ENCODE results near the gene MORC2. TPM values are rescaled to one million over a fixed set of nuclear protein-coding genes. Genes with fewer than 3 reads are reported as not detected.

The MORC2 gene
- total RNA-seq, 2 experiments from 2014 or later: 30.2 to 30.8 TPM

DNA sequence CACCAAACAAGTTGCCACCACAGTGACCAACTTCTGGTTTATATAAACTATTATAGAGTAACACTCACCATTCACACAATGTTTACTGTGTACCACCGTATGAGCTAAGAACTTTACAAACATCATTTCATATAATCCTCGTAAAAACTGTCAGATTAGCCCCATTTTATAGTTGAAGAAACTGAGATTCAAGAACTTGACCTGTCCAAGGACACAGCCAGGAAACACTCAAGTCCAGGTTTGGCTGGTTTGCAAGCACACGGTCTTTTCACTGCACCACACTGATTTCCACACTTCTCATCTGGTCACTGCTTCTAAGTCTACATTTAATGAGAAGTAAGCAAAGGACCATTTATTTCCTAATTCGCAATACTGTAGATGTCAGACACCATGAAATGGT, 3.7 kb downstream of the MORC2 start:
- POLR2A ChIA-PET: no interaction called here

GRCh38 chr22:30955153-30955552, 13.4 kb downstream of the MORC2 start:
- ChIA-PET CTCF (no interaction called here), POLR2A (interaction anchor here (0.6 kb wide), 1 partner anchor 94 kb away, joined by 3 read pairs; no protein-coding TSS in a partner anchor)

More for the DNA sequence above, 3.7 kb downstream of the MORC2 start:
- CTCF ChIA-PET: interaction anchor here (1.1 kb wide), 1 partner anchor 121 kb away, joined by 4 read pairs; no protein-coding TSS in a partner anchor

DNA sequence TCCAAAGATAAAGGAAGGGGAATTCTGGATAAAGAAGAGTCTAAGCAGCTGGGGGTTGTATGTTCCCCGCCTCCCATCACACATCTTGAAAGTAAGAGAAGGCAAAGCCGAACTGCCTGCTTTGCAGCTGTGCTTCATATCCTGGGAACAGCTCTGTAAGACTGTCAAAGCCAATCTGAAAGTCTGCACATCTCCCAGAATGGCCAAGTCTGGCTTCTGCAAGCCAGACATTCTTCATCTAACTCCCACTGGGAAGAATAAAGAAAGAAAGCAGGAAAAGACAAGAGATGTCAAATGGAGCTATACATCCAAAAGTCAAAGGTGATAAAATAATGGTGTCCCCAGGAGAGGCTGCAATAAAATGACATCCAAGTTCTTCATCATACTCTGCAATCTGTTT, 15.4 kb downstream of the MORC2 start:
- POLR2A ChIA-PET: no interaction called here
- CTCF ChIA-PET: interaction anchor here (2.1 kb wide), 1 partner anchor 132 kb away, joined by 7 read pairs; no protein-coding TSS in a partner anchor

DNA sequence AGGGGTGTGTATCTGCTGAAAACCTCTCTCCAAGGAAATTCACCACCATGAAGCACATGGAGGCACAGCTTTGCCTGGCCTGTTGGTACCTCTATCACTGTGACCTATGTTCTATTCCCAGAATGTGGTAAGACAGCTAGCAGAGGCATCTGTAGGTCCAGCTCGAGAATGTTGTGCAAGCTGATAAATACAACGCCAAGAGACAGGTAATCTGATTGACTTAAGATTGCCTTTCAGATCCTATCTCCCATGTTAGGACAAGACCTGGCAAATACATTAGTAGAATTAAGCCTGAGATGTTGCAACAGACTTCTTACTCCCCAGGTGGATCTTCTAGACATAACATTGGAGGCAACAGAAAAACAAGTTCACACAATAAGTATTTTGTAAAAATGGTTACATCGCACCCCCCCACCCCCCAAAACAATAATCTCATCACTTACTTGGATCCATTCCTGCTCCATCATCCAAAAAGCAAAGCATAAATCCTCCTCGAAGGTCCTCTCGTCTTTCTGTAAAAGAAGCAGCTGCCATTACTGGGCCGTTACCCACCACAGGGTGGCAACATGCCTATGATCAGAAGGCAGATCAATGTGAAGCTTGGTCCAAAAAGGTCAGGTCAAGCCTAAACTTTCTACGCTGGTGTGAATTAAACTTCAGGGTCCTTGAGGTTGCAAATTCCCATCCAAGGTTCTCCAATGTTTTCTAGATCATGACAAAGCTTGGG, 18.5 kb downstream of the MORC2 start:
- CTCF ChIA-PET: no interaction called here
- POLR2A ChIA-PET: no interaction called here

DNA sequence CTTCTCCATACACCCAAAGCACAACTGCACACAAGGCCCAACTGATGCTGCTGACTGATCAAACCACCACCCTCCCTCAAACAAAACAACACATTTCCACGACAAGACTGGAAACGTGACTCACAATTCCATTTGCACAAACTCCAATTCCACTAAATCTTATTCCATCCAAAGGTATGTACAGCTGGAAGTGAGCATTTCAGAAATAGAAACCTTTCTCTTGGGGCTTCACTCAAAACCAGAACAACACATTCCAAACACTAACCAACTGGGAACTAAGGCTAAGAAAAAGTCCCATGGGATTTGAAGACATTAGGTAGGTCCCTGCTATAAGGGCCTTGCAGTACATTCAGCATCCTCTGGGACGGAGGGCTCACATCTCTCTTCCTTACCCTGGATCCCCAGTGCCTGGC, 19.6 kb downstream of the MORC2 start:
- POLR2A ChIA-PET: no interaction called here

DNA sequence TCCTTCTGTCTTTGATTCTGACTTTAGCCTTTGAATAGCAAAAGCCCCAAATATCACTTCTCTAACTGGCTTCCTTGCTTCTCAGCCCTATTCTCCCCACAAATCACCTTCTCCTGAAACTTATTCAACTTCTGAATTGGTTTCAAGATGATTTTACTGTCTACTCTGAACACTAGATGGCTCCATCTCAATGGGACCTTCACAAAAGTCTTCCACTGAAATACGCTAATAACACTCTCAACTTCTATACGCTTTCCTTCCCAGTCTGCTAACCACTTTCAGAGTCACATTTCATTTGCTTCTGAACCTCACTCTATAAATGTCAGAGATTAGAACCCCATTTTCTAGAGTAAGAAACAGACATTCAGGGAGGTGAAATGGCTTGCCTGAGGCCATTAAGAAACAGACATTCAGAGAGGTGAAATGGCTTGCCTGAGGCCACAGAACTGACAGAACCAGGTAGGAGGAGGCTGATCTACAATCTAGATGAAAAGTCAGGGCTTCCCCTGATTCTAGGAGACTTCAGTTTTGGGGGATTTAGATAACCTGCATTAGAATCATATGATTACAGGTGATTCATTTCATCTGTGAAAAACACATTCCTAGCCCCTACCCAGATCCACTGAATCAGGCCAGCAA, 20.6 kb downstream of the MORC2 start:
- POLR2A ChIA-PET: no interaction called here
- CTCF ChIA-PET: interaction anchor here (0.6 kb wide), 1 partner anchor 8 kb away, joined by 3 read pairs; no protein-coding TSS in a partner anchor

More for the DNA sequence above, 19.6 kb downstream of the MORC2 start:
- CTCF ChIA-PET: no interaction called here

GRCh38 chr22:30947173-30947815, 21.3 kb downstream of the MORC2 start:
- ChIA-PET POLR2A (no interaction called here), CTCF (interaction anchor here (0.6 to 1.0 kb wide), 6 partner anchors 9 to 327 kb away, joined by 3 to 5 read pairs (median 4); no protein-coding TSS in a partner anchor)

DNA sequence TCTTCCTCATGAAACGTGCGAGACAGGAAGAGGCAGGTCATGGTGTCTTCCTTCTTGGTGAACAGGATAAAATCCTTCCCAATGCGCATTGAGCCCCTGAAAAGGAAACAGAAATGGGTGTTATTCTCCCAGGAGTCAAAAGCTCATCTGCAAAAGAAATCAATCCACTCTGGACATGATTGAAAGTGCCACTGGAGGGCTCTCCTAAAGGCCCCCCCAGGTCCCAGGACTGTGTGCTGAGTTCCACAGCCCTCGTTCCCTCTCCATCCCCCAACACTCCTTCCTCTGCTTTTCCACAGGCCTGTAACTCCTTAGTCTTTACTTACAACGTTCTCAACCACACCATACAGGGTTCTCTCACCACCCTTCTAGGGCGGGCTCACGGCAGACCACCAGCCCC, 22.2 kb downstream of the MORC2 start:
- POLR2A ChIA-PET: no interaction called here

GRCh38 chr22:30945653-30946052, 22.9 kb downstream of the MORC2 start:
- ChIA-PET POLR2A (no interaction called here), CTCF (interaction anchor here (1.0 to 1.1 kb wide), 2 partner anchors 8 to 203 kb away, joined by 3 read pairs; no protein-coding TSS in a partner anchor)

More for the DNA sequence above, 22.2 kb downstream of the MORC2 start:
- CTCF ChIA-PET: interaction anchor here (0.9 to 1.1 kb wide), 4 partner anchors 10 to 203 kb away, joined by 3 to 5 read pairs (median 3); no protein-coding TSS in a partner anchor

DNA sequence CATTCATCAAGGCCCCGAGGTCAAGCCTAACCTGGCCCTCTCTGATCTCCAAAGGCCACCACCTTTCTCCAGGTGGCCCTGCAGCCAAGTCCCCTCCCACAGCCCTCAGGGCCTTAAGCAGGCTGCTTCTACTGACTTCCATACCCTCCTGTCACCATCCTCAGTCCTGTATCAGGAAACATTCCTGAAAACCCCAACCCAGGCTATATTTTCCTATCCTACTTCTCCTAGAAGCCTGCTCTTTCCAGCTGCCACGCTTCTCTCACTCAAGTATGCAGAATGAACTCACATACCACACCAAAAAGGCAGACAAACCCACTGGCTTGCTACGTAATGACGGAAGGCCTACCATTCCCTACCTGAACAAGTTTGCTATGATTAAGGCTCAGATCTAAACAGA, 23.6 kb downstream of the MORC2 start:
- ChIA-PET POLR2A (interaction anchor here (0.6 kb wide), 1 partner anchor 140 kb away, joined by 3 read pairs; no protein-coding TSS in a partner anchor), CTCF (interaction anchor here (1.0 kb wide), 1 partner anchor 8 kb away, joined by 3 read pairs; no protein-coding TSS in a partner anchor)

DNA sequence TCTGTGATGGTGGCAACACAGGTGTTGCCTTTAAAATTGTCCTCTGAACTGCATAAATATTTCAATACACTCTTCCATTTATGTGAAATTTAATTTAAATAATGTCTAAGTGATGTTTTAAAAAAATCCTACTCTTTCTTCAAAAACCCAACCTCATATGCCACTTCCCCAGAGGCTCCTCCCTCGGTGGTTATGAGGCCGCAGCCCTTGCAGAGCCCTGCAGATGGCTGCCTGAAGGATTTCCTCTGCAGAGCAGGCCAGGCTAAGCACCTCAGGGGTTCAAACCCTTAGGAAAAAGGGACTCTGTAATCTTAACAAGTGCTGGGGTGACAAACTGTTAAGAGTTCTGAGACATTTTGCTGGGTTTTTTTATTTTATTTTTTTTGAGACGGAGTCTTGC, 25.2 kb downstream of the MORC2 start:
- ChIA-PET POLR2A (no interaction called here), CTCF (no interaction called here)

GRCh38 chr22:30941363-30941740, 27.2 kb downstream of the MORC2 start:
- ChIA-PET POLR2A (interaction anchor here (2.3 kb wide), 1 partner anchor 28 kb away, joined by 9 read pairs; the partner anchor contains the start of genes MORC2 and TUG1), CTCF (interaction anchor here (1.0 kb wide), 1 partner anchor 144 kb away, joined by 3 read pairs; no protein-coding TSS in a partner anchor)

DNA sequence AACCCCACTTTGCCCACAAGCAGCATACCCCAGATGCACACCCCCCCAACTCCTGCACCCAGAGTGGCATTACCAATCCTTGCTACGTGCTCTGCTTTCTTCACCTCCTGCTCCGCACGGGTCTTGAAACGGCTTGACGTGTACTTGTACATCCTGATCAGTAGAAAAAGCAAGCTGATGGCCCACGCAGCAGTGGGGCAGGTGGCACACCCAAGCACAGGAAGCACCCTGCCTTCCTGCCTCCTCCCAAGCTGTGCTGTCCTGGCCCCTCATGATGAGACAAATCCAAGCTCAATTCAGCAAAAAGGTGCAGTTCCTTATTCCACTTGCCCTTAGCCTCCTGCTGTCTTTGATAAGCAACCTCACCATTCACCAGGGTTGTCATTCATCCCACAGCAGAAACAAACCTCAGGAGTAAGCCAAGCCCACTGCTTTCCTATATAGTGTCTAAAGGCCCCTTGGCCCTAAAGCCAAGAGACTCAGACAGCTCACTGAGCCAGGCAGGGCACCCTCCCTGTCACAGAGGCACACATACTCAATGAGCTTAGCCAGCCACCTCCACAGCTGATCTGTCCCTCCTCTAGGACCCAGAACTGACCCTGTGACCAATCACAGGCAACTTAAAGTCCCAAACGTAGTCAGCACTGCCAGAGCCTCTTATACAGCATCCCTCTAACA, 27.8 kb downstream of the MORC2 start:
- ChIA-PET POLR2A (interaction anchor here (2.3 kb wide), 1 partner anchor 28 kb away, joined by 9 read pairs; the partner anchor contains the start of genes MORC2 and TUG1), CTCF (interaction anchor here (1.0 kb wide), 1 partner anchor 144 kb away, joined by 3 read pairs; no protein-coding TSS in a partner anchor)

- POLR2A ChIA-PET: no interaction called here
Observed at GRCh38 chr22:30934053-30934452, 34.5 kb downstream of the MORC2 start.

GRCh38 chr22:30933457-30933856, 35.1 kb downstream of the MORC2 start:
- ChIA-PET CTCF (no interaction called here), POLR2A (no interaction called here)

More at GRCh38 chr22:30934053-30934452, 34.5 kb downstream of the MORC2 start:
- CTCF ChIA-PET: no interaction called here

GRCh38 chr22:30932661-30933060, 35.9 kb downstream of the MORC2 start:
- ChIA-PET POLR2A (no interaction called here), CTCF (no interaction called here)

- POLR2A ChIA-PET: no interaction called here
- CTCF ChIA-PET: no interaction called here
Observed at GRCh38 chr22:30931541-30932300, 36.9 kb downstream of the MORC2 start.

DNA sequence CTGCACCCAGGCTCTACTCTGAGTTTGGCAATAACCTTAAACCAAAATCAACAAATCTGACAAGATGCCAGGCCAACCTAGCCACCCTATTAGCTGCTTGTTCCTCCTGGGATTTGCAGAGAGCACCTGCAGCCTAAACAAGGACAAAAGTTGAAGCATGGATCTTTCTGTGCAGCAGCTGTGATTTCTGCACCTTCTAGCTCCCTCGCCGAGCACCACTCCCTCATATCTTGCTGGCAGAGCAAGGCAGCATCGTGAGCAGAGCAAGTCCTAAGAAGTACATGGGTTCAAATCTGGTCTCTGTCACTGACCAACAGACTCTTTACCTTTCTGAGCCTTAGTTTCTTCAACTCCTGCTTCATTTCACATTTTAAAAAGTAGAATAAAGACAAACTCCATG, 38.3 kb downstream of the MORC2 start:
- ChIA-PET POLR2A (no interaction called here), CTCF (no interaction called here)

- POLR2A ChIA-PET: no interaction called here
- CTCF ChIA-PET: no interaction called here
Observed at GRCh38 chr22:30928401-30928800, 40.2 kb downstream of the MORC2 start.

Data from activated CD8-positive, alpha-beta memory T cell treated with anti-CD3 and anti-CD28 coated beads for 36 hours (primary cell).